Measurements from ENCODE around the gene CCNL2. TPM values are rescaled to one million over a fixed set of nuclear protein-coding genes. Genes with fewer than 3 reads are reported as not detected.

Gene CCNL2
- total and polyA plus RNA-seq, 2 of the 13 experiments (the other 11 are each of a cell fraction or from before 2014, with no cell fraction given): 105 to 340 TPM

GRCh38 chr1:1426496-1427105 is 27.5 kb upstream of the CCNL2 start:
- Histone ChIP-seq H3K36me3 (replicated peaks in 1 of 2; ENCODE audit: control insufficient read depth in 1 of 2, insufficient read depth in 2 of 2, low read length in 2 of 2) (no peaks in the 10 kb centered on the region), H3K4me1 (ENCODE audit: insufficient read depth, low read length) (peaks cover 54% of the 10 kb centered on the region), H3K9ac (ENCODE audit: insufficient read depth, low read depth, low read length) (peak overlapping the region; percentile 66), H3K9me3 (ENCODE audit: low read length) (no peaks in the 10 kb centered on the region), H2AFZ (ENCODE audit: low read length) (no peak overlapping the region), H3K27ac (ENCODE audit: extremely low read length, insufficient read depth, low read length) (peak overlapping the region; percentile 42), H3K79me2 (ENCODE audit: insufficient read depth, low read length) (no peaks in the 10 kb centered on the region), H4K20me1 (ENCODE audit: insufficient read depth, low read length) (no peaks in the 10 kb centered on the region), H3K4me2 (ENCODE audit: low read depth, low read length) (peak overlapping the region; percentile 91), H3K27me3 (ENCODE audit: control insufficient read depth in 1 of 2, insufficient read depth in 2 of 2, low read length in 2 of 2) (no peaks in the 10 kb centered on the region), H3K4me3 (replicated peaks in 1 of 3; ENCODE audit: insufficient read depth in 1 of 3, low read depth in 2 of 3, low read length in 3 of 3) (peak overlapping the region; percentile 58 to 83 (median 59))
- ATAC-seq: no peak
- CTCF ChIA-PET (ENCODE audit: low intra/inter-chr PET ratio, low total read pairs): no interaction called here
- POLR2A ChIA-PET: interaction anchor here (0.6 to 3.1 kb wide), 8 partner anchors 11 to 51 kb away, joined by 3 to 21 read pairs (median 8); partner anchors contain the start of genes AURKAIP1, CCNL2 and MRPL20
- intact Hi-C loops (cut with micrococcal nuclease; ENCODE audit: unreplicated experiment) (no loop called here), in situ Hi-C loops (cut with HindIII; ENCODE audit: extremely low pct_ligation_motif_present, low pct_unique_long_range_greater_than_20kb) (no loop called here)
- FAIRE-seq: no peak
- WGBS (ENCODE audit: low lambda C conversion rate): under 1% methylated on average over 10 of the region's 19 CpGs
- no peak for DNase-seq (ENCODE audit: low spot score)
- no TSS peak for BruUV-seq (replicated peaks)
- TF ChIP-seq CC2D1A (CRISPR knock-in tag; IDR thresholded peaks at IDR 0.05): no peak
- 0 out of 2 replicates have a peak, but pooled peaks have one; percentile 8 for TF ChIP-seq PHF8 (CRISPR knock-in tag; IDR thresholded peaks at IDR 0.05)
- TF ChIP-seq MZF1 (CRISPR knock-in tag; IDR thresholded peaks at IDR 0.05; ENCODE audit: borderline replicate concordance): no peak
- TF ChIP-seq HNRNPL (IDR thresholded peaks at IDR 0.05; ENCODE audit: low read depth, low read length): peak; percentile 66; the same call in 1 of the 2 replicates
- TF ChIP-seq PATZ1 (CRISPR knock-in tag; IDR thresholded peaks at IDR 0.05): peak; percentile 75
- TF ChIP-seq ZNF33A (CRISPR knock-in tag; IDR thresholded peaks at IDR 0.05; ENCODE audit: borderline replicate concordance): no peak
- TF ChIP-seq POLR2G (IDR thresholded peaks at IDR 0.05; ENCODE audit: low read depth, low read length): 0 out of 2 replicates have a peak, but pooled peaks have one; percentile 2
- TF ChIP-seq THAP9 (CRISPR knock-in tag; IDR thresholded peaks at IDR 0.05; ENCODE audit: borderline replicate concordance): peak; percentile 34; the same call in 1 of the 2 replicates
- 0 out of 2 replicates have a peak, but pooled peaks have one; percentile 14 for TF ChIP-seq TBX2 (CRISPR knock-in tag; IDR thresholded peaks at IDR 0.05; ENCODE audit: borderline replicate concordance)
- no peak for TF ChIP-seq SRSF1 (optimal IDR thresholded peaks at IDR 0.05; ENCODE audit: low read depth, low read length)
- 0 out of 2 replicates have a peak, but pooled peaks have one; percentile 36 for TF ChIP-seq ZNF281 (CRISPR knock-in tag; IDR thresholded peaks at IDR 0.05; ENCODE audit: borderline replicate concordance)
- TF ChIP-seq ZFY (CRISPR knock-in tag; IDR thresholded peaks at IDR 0.05): 0 out of 2 replicates have a peak, but pooled peaks have one; percentile 21
- peak; percentile 16; the same call in 1 of the 2 replicates for TF ChIP-seq ZNF430 (CRISPR knock-in tag; IDR thresholded peaks at IDR 0.05)
- peak; percentile 76; the same call in 1 of the 2 replicates for TF ChIP-seq TFAP4 (IDR thresholded peaks at IDR 0.05; ENCODE audit: borderline replicate concordance, low read depth)
